Panc1 (cell line): Measurements from ENCODE around the gene FAM209B. TPM values are rescaled to one million over a fixed set of nuclear protein-coding genes. Genes with fewer than 3 reads are reported as not detected.

Source experiments
- ATAC-seq: fragments of 200-7000 bp; cut with Tn5 transposase; 2 replicates; pipeline ENCODE4 v1.9.1; 2020; ENCODE audit warnings: mild to moderate bottlenecking, moderate library complexity
- BruUV-seq: library from RNA; stranded (reverse); fragments of 400-500 nt; replicated peaks from 2 replicates; lab custom pipeline; 2021; lab: Mats Ljungman, UMichigan
- CTCF ChIA-PET: fragments of 300-600 bp; sonication (Branson Sonifier 250); formaldehyde crosslinking; loops from one replicate; lab custom pipeline; 2022; ENCODE audit warnings: antibody characterized with exemption; lab: Charles Lee
- POLR2A ChIA-PET: fragments of 300-600 bp; sonication (Branson Sonifier 250); formaldehyde crosslinking; loops from one replicate; lab custom pipeline; 2022; ENCODE audit warnings: antibody characterized with exemption; lab: Charles Lee
- DNase-seq: peaks from one replicate; pipeline ENCODE4 v3.0.0-alpha.2; 2010; ENCODE audit warnings: low read depth, low spot score
- H3K27ac ChIP-seq: 2 replicates; pipeline ENCODE4 v1.5.1; 2011; ENCODE audit warnings: mild to moderate bottlenecking, low read length, inconsistent platforms
- H3K27me3 ChIP-seq: fragments of 200-500 bp; sonication (Bioruptor generic); 2 replicates; pipeline ENCODE4 v1.6.0; 2014; ENCODE audit warnings: low read length, inconsistent platforms; ENCODE audit not compliant: control insufficient read depth, insufficient read depth
- H3K36me3 ChIP-seq: fragments of 200-500 bp; sonication (Bioruptor generic); 2 replicates; pipeline ENCODE4 v1.5.1; 2014; ENCODE audit warnings: inconsistent platforms, mild to moderate bottlenecking, low read length, moderate library complexity; ENCODE audit not compliant: control insufficient read depth, insufficient read depth
- H3K4me1 ChIP-seq: 2 replicates; pipeline ENCODE4 v1.5.1; 2011; ENCODE audit warnings: inconsistent platforms, mild to moderate bottlenecking, low read length, moderate library complexity; ENCODE audit not compliant: control insufficient read depth, insufficient read depth
- H3K4me3 ChIP-seq, 2 experiments: 2 replicates each; pipeline ENCODE4 v1.5.1; 2011 to 2012; ENCODE audit warnings: low read depth in 2 of 2, low read length in 2 of 2, mild to moderate bottlenecking in 2 of 2, inconsistent platforms in 1 of 2, moderate library complexity in 1 of 2
- H3K9me3 ChIP-seq: fragments of 200-500 bp; sonication (Bioruptor generic); 2 replicates; pipeline ENCODE4 v1.5.1; 2014; ENCODE audit warnings: low read depth, mild to moderate bottlenecking, inconsistent platforms, low read length, moderate library complexity; ENCODE audit not compliant: control insufficient read depth, insufficient read depth
- POLR2AphosphoS5 ChIP-seq: IDR thresholded peaks from 2 replicates; pipeline ENCODE4 v1.6.1; 2012; ENCODE audit warnings: mild to moderate bottlenecking, low read depth, low read length, moderate library complexity
- SIN3A ChIP-seq: IDR thresholded peaks from 2 replicates; pipeline ENCODE4 v1.6.1; 2012; ENCODE audit warnings: low read depth, mild to moderate bottlenecking, low read length, moderate library complexity, borderline replicate concordance; ENCODE audit not compliant: insufficient read depth
- TCF7L2 ChIP-seq: IDR thresholded peaks from 2 replicates; pipeline ENCODE4 v1.6.1; 2011; ENCODE audit warnings: mild to moderate bottlenecking, low read depth, low read length, inconsistent platforms
- in situ Hi-C: cut with HindIII; loops from 2 replicates; pipeline ENCODE4 v1.10.0; 2016; ENCODE audit warnings: low sequenced_read_pairs, low pct_unique_long_range_greater_than_20kb
- intact Hi-C: fragments of 100-400 bp; cut with micrococcal nuclease; formaldehyde crosslinking; loops from one replicate; pipeline ENCODE4 v1.10.0; 2022; ENCODE audit not compliant: unreplicated experiment
- total RNA-seq: library from RNA; stranded (reverse); gene quantifications from one replicate; pipeline ENCODE4 v1.2.1, GENCODE V29; 2021; ENCODE audit not compliant: unreplicated experiment
- TF ChIP-seq, protein P1 (sequence below), 2 experiments: IDR thresholded peaks; 2 replicates each; pipeline ENCODE4 v1.6.1; 2011 to 2012; ENCODE audit warnings: low read depth in 2 of 2, control low read depth in 1 of 2, low read length in 1 of 2, mild to moderate bottlenecking in 1 of 2, moderate library complexity in 1 of 2; ENCODE audit not compliant: insufficient read depth in 1 of 2
- TF ChIP-seq, protein P2 (sequence below): fragments of 450-650 bp; IDR thresholded peaks from 2 replicates; pipeline ENCODE4 v1.5.1; 2017; ENCODE audit warnings: mild to moderate bottlenecking

Gene FAM209B
- total RNA-seq, 1 experiment from 2014 or later: not detected

DNA sequence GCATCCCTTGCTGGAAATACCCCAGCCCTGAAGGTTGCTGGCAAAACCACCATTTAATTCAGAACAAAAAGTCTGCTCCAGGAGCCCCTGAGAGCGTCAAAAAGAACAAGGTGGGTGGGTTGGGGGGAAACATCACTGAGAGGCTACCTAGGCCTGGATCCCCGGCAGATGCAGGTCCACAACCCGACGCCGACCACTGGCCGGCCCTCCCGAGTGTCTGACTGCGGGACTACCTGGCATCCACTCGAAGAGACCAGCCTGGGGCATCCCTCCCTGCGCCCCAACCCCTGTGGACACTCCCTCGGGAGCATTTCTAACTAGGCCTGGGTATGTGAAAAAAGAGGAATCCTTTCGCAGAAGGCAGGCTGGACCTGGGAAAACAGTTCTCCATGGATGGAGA is 47.2 kb downstream of the FAM209B start:
- Histone ChIP-seq H3K36me3 (no peaks in the 10 kb centered on the region), H3K27me3 (no peaks in the 10 kb centered on the region), H3K27ac (no peak overlapping the region), H3K9me3 (no peaks in the 10 kb centered on the region), H3K4me1 (no peaks in the 10 kb centered on the region), H3K4me3 (no peak overlapping the region)
- no TSS peak for BruUV-seq
- DNase-seq (no peak), ATAC-seq (no peak)
- ChIA-PET POLR2A (no interaction called here), CTCF (no interaction called here)
- intact Hi-C loops (no loop called here), in situ Hi-C loops (no loop called here)
- TF ChIP-seq SIN3A: no peak
- TF ChIP-seq POLR2AphosphoS5: no peak
- no peak for TF ChIP-seq TCF7L2
- TF ChIP-seq, protein P1, sequence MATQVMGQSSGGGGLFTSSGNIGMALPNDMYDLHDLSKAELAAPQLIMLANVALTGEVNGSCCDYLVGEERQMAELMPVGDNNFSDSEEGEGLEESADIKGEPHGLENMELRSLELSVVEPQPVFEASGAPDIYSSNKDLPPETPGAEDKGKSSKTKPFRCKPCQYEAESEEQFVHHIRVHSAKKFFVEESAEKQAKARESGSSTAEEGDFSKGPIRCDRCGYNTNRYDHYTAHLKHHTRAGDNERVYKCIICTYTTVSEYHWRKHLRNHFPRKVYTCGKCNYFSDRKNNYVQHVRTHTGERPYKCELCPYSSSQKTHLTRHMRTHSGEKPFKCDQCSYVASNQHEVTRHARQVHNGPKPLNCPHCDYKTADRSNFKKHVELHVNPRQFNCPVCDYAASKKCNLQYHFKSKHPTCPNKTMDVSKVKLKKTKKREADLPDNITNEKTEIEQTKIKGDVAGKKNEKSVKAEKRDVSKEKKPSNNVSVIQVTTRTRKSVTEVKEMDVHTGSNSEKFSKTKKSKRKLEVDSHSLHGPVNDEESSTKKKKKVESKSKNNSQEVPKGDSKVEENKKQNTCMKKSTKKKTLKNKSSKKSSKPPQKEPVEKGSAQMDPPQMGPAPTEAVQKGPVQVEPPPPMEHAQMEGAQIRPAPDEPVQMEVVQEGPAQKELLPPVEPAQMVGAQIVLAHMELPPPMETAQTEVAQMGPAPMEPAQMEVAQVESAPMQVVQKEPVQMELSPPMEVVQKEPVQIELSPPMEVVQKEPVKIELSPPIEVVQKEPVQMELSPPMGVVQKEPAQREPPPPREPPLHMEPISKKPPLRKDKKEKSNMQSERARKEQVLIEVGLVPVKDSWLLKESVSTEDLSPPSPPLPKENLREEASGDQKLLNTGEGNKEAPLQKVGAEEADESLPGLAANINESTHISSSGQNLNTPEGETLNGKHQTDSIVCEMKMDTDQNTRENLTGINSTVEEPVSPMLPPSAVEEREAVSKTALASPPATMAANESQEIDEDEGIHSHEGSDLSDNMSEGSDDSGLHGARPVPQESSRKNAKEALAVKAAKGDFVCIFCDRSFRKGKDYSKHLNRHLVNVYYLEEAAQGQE (IDR thresholded peaks at IDR 0.05; ENCODE audit: insufficient read depth in 1 of 2, low read depth in 2 of 2, low read length in 1 of 2): no peak

DNA sequence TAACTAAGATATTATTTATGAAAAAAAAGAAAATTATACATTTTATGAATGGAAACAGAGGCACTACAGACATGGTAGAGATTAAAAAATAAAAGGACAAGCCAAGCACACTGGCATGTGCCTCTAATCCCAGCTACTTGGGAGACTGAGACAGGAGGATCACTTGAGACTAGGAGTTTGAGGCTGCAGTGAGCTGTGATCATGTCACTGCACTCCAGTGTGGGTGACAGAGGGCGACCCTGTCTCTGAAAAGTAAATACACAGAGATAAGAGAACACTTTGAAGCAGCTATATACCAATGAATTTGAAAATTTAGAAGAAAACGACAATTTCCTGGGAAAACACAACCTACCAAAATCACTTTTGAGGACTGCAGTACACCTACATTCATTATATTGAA is 48.7 kb downstream of the FAM209B start:
- no peaks in the 10 kb centered on the region for H3K27me3 ChIP-seq

More for the DNA sequence above, 48.7 kb downstream of the FAM209B start:
- no peaks in the 10 kb centered on the region for H3K4me1 ChIP-seq
- H3K36me3 ChIP-seq: no peaks in the 10 kb centered on the region
- in situ Hi-C loops: no loop called here
- TF ChIP-seq SIN3A: no peak
- TF ChIP-seq POLR2AphosphoS5: no peak
- no peak for TF ChIP-seq TCF7L2
- TF ChIP-seq, protein P2, sequence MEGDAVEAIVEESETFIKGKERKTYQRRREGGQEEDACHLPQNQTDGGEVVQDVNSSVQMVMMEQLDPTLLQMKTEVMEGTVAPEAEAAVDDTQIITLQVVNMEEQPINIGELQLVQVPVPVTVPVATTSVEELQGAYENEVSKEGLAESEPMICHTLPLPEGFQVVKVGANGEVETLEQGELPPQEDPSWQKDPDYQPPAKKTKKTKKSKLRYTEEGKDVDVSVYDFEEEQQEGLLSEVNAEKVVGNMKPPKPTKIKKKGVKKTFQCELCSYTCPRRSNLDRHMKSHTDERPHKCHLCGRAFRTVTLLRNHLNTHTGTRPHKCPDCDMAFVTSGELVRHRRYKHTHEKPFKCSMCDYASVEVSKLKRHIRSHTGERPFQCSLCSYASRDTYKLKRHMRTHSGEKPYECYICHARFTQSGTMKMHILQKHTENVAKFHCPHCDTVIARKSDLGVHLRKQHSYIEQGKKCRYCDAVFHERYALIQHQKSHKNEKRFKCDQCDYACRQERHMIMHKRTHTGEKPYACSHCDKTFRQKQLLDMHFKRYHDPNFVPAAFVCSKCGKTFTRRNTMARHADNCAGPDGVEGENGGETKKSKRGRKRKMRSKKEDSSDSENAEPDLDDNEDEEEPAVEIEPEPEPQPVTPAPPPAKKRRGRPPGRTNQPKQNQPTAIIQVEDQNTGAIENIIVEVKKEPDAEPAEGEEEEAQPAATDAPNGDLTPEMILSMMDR: no peak
- TF ChIP-seq, protein P1 (IDR thresholded peaks at IDR 0.05; ENCODE audit: insufficient read depth in 1 of 2, low read depth in 2 of 2, low read length in 1 of 2): no peak
- ATAC-seq (no peak), DNase-seq (no peak)
- no peak overlapping the region for H3K27ac ChIP-seq
- intact Hi-C loops: no loop called here
- H3K4me3 ChIP-seq: no peak overlapping the region
- POLR2A ChIA-PET: no interaction called here
- H3K9me3 ChIP-seq: no peaks in the 10 kb centered on the region
- CTCF ChIA-PET: interaction anchor here (0.6 kb wide), 1 partner anchor 24 kb away, joined by 3 read pairs; no protein-coding TSS in a partner anchor
- BruUV-seq: no TSS peak
